Right renal pelvis (tissue), 4 donors: ENCODE measurements around the gene TRIM9. TPM values are rescaled to one million over a fixed set of nuclear protein-coding genes. Genes with fewer than 3 reads are reported as not detected.

Experiments
- DNase-seq, 4 donors: peaks; one replicate each; pipeline ENCODE4 v3.0.0-alpha.2; 2013; ENCODE audit warnings: low read depth in 4 of 4, low spot score in 3 of 4, missing footprints in 1 of 4
- polyA plus RNA-seq, 4 donors: library from polyadenylated mRNA; unstranded; fragments of 120-200 nt; gene quantifications; one replicate each; pipeline ENCODE4 v1.2.1, GENCODE V29; 2013; ENCODE audit not compliant: insufficient read length in 4 of 4

TRIM9 gene
- polyA plus RNA-seq, 4 donors: 1.2 to 2.6 (median 2.3) TPM

DNA sequence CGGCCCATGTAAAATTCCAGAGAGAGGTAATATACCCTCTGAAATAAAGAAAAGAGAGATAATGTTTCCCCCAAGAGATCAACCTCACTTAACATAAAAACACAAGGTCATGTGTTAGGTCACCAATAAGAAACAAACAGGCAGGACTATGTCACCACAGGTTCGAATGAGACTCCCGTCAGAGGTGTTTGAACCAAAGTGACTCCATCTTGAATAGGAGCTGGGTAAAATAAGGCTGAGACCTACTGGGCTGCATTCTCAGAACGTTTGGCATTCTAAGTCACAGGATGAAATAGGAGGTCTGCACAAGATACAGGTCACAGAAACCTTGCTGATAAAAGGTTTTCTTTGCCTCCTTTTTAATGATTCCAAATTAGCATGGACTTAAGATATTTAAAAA is 157.1 kb downstream of the TRIM9 start:
- DNase-seq: no peak

DNA sequence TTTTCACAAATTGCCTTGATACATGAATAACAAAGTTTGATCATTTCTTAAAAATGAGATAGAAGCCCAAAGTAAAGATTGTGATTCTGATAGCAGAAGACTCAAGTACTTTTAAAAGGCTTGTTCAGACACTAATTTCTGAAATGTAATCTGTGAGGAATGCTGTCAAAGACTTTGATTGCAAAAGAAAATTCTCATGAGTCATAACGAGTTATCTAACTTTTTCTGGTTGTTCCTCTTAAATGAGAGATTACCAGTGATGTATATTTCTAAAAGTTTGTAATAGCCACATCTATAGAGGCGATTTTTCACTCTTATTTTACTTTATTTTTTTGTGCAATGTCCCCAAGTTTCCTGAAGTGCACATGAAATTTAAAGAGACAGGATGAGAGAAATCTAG is 157.6 kb downstream of the TRIM9 start:
- no peak for DNase-seq

DNA sequence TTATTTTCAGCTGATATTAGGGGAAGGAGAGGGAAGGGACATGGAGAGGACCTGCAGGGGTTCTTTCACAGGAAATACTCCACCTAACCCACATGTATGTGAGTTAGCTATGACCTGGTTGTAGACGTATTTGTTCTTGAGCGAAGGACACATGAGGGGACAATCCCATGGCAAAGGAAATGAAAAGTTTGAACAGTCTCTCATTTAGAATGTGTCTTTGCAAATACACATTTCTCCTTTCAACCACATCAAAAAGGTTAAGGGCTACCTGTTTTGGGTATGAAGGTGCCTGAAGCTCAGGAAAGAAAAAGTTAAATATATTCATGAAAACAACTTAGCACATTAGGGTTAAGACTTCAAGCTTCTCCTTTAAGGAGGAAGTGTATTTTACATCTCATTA is 158.0 kb downstream of the TRIM9 start:
- DNase-seq: no peak

DNA sequence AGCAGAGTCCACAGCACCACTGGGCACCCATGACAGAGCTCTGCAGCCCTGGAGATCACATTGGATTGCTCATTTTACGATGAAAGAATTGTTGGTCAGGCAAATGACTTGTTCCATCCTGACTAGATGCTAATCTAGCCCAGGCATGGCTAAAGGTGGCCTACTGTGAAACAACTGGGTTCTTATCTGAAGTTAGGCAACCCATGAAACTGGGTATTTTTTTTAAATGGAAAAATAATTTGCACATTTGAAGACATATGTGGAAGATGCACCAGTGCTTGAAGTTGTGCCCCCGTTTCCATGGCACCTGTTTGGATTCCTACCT is 158.9 kb downstream of the TRIM9 start:
- DNase-seq: no peak

DNA sequence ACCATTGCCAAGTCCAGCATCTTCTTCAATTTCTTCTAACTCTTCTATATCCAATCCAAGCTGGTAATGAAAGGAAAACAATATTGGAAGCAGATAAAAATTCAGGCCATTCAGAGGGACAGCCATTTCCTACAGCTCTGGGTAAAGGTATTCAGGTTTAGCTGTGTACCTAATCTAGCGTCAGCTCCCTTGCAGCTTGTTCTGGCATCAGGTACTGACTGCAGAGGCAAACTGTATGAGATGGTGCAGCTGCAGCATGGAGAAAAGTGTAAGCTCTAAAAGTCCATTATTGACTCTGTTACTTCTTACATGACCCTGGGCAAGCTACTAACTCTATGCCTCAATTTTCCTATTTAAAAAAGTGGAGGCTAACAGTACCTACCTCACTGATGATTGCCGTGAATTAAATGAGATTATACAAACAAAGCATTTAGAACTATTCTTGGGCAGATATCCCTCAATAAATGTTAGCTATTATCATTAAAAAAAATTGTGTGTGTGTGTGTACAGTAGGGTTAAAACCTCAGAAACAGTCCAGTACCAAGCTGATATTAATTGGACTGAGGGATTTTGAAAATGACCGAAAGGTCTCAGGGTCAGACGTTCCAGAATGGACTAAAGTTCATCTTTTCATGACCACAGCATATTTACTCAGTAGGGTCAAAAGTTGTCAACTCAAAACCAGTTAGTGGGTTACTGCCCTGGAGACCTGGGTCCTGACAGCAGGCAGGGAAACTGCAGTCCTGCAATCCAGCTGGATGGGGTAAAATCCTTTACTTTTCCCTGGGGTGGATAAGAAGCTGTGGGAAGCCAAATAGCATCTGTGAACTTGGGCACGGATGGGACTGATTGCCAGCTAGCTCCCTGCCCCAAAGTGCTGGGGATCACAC is 159.5 kb downstream of the TRIM9 start:
- DNase-seq: no peak

DNA sequence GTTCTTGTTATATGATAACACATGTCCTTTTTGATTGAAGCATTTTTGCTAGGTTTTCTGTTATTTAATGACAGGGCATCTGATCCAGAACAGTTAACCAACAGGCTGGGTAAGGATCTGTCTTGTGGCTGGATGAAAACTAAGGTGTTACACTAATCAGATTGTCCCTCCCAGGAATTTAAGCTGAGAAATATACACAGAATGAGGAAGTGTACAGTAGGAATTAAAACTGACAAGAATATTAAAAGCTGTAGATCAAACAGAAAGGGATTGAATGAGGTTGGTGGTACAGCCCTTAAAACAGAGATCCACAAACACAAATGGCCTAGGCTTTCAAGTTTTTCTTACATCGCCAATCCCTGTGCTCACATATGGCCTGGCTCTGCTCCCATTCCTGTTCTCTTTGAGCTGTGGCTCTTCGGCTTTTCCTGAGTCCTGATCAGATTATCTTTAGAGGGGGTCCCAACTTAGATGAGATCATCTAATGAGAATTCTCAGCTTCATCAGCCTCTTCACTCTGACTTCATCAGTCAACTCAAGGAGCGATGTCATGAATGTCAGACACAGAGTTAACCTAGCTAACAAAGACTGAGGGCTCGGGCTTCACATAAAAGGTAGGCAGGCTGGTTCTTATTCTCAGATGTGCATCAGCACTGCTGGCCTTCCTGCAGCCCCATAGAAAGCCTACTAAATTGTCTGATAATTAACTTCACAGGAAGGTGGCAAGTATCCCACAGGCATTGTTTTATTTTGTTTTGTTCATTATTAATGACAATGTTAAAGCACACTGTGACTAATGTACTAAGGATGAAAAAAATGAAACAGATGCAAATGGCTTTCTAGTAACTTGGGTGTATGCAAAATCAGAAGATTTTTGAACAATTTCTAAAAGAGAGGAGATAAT is 162.1 kb downstream of the TRIM9 start:
- no peak for DNase-seq

DNA sequence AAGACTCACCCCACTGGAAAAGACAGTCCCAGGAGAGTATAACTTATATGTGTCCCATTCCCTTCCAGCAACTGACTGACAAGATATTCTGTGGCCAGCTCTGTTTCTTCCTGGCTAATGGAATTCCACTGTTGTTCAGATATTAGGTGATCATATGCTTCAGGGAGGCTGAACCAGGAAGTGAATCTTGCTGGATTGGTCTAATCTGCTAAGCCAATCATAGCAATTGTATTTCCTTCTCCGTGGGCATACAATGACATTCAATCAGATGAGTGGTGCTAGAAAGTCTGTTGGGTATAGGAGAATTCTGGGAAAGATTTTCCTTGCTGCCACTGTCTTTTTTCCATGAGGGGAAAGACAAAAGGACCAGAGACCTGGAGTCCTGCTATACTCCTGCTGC is 162.7 kb downstream of the TRIM9 start:
- DNase-seq: no peak

DNA sequence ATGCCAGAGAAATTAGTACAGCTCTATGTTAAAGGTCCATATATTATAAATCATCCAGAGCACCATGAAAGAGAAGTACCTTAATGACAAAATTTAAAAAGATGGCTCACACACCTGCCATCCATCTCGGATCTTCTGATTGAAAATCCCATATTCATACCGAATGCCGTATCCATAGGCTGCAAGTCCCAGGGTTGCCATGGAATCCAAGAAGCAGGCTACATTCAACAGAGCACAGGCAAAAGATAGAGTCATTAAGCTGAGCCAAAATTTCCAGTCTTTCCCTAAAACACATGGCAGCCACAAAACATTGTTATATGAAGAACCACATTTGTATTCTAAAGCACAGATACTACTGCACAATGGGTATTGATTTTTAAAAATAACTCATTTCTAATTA is 163.3 kb downstream of the TRIM9 start:
- DNase-seq: no peak

DNA sequence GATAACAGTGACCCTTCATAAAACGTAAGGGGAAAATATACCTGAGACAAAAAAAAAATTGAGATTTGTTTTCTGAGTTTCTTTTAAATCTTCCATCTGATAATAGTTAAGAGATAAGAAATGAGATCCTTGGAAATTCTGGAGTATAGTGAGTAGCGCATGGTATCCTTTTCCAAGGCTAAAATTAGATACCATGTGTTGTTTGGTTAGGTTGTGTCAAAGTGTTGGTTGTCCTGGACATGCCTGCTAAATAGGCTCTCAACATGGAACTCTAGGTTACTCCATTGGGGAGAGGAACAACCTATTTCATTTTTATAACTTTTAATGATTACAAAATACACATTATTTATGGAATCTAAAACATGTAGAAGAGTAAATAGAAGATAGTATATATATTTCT is 165.4 kb downstream of the TRIM9 start:
- DNase-seq: no peak

DNA sequence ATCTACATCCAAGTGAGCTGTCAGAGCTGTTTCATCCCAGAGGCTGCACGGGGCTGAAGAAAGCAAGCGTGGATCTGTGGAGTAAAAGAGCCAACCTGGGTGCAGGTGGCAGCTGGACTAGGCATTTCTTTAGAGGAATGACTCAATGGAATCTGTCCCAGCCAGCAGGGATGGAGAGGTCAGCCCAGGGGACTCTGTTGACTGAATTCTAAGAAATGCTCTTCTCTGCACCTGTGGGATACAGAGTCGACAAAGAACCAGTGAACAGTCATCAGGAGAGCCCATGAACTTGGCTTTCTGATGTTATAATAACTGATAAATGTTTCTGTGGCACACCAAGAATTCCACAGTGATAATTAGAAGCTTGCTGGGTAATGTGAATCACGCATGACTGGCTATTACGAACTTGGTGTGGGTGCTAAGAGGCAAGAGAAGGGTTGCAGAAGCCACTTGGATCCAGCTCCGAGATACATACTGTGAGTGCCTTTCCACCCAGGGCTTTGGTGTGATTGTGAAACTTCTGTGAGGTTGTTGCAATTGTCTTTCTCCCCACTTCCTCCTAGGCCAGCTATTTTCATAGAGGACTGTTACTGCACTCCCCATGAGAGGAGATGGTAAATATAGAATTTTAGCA is 166.8 kb downstream of the TRIM9 start:
- no peak for DNase-seq

DNA sequence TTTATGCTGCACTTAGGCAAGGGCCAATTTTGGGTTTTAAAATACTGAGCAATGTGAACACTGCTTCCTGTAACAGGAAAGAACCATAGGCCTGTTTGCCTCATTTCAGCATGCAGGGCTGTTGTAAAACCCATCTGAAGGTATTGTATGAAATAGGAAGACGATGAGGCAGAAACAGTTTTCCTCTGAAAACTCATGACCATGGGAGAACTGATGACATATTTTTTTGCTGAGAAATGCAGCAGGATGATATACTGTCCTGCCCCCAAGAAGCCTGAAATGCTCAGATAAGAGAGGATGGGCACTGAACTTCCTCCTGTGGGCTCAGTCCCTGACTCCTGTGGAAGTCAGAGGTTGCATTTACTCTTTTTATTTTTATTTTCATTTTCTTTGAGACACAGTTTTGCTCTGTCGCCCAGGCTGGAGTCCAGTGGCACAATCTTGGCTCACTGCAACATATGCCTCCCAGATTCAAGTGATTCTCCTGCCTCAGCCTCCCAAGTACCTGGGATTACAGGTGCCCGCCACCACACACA is 168.0 kb downstream of the TRIM9 start:
- no peak for DNase-seq

Other genes starting within 250 kb of the TRIM9 start
- gene ABHD12B, start 223.1 kb downstream of the TRIM9 start, polyA plus RNA-seq: under 1 TPM; 0.47 to 0.80 (median 0.77) TPM
- 10 to 100 TPM; 17.1 to 19.2 (median 18.2) TPM for gene PYGL, start 150.6 kb downstream of the TRIM9 start, polyA plus RNA-seq
- gene TMX1, start 145.1 kb upstream of the TRIM9 start, polyA plus RNA-seq: 10 to 100 TPM; 56.3 to 63.6 (median 59.9) TPM